Hepatocyte (in vitro differentiated cells): ENCODE data around the gene CEP95. TPM values are rescaled to one million over a fixed set of nuclear protein-coding genes. Genes with fewer than 3 reads are reported as not detected.
A peak's percentile ranks its signal among the peaks of the same experiment; 100 is the strongest.

Source experiments
- DNase-seq: peaks from one replicate; pipeline ENCODE4 v3.0.0-alpha.2; 2016; ENCODE audit warnings: low spot score
- H2AFZ ChIP-seq: fragments of 200-600 bp; sonication (generic); 2 replicates; pipeline ENCODE4 v1.6.0; 2016; ENCODE audit warnings: antibody characterized with exemption, mild to moderate bottlenecking
- H3K27ac ChIP-seq: fragments of 200-600 bp; sonication (generic); 2 replicates; pipeline ENCODE4 v1.5.1; 2016; ENCODE audit warnings: mild to moderate bottlenecking
- H3K27me3 ChIP-seq: fragments of 200-600 bp; sonication (generic); 2 replicates; pipeline ENCODE4 v1.6.1; 2016
- H3K36me3 ChIP-seq: fragments of 200-600 bp; sonication (generic); replicated peaks from 2 replicates; pipeline ENCODE4 v1.5.1; 2016; ENCODE audit warnings: low read depth; ENCODE audit not compliant: insufficient read depth
- H3K4me1 ChIP-seq: fragments of 200-600 bp; sonication (generic); 2 replicates; pipeline ENCODE4 v1.5.1; 2016; ENCODE audit warnings: mild to moderate bottlenecking, moderate library complexity; ENCODE audit not compliant: insufficient read depth
- H3K4me2 ChIP-seq: fragments of 200-600 bp; sonication (generic); 2 replicates; pipeline ENCODE4 v1.6.0; 2016
- H3K4me3 ChIP-seq: fragments of 200-600 bp; sonication (generic); 2 replicates; pipeline ENCODE4 v1.5.1; 2016; ENCODE audit warnings: mild to moderate bottlenecking
- H3K79me2 ChIP-seq: fragments of 200-600 bp; sonication (generic); 2 replicates; pipeline ENCODE4 v1.6.0; 2017; ENCODE audit warnings: mild to moderate bottlenecking
- H3K9me2 ChIP-seq: fragments of 200-600 bp; sonication (generic); replicated peaks from 2 replicates; pipeline ENCODE4 v1.6.0; 2017; ENCODE audit warnings: mild to moderate bottlenecking; ENCODE audit not compliant: insufficient read depth
- H3K9me3 ChIP-seq: fragments of 200-600 bp; sonication (generic); 2 replicates; pipeline ENCODE4 v1.5.1; 2016; ENCODE audit warnings: low read depth, mild to moderate bottlenecking
- H4K20me1 ChIP-seq: fragments of 200-600 bp; sonication (generic); 2 replicates; pipeline ENCODE4 v1.6.0; 2016; ENCODE audit warnings: mild to moderate bottlenecking; ENCODE audit not compliant: insufficient read depth, poor library complexity, severe bottlenecking
- EZH2 ChIP-seq: fragments of 200-600 bp; sonication (generic); IDR thresholded peaks from 2 replicates; pipeline ENCODE4 v1.6.1; 2016; ENCODE audit warnings: antibody characterized with exemption, mild to moderate bottlenecking, borderline replicate concordance
- EZH2phosphoT487 ChIP-seq: fragments of 200-600 bp; sonication (generic); IDR thresholded peaks from one replicate; pipeline ENCODE4 v1.6.1; 2018; ENCODE audit warnings: antibody characterized with exemption, mild to moderate bottlenecking, low read depth, moderate library complexity; ENCODE audit not compliant: unreplicated experiment, severe bottlenecking
- WGBS: methylation state at CpG from one replicate; pipeline ENCODE4 v1.1.6; 2016; ENCODE audit warnings: low lambda C conversion rate; ENCODE audit errors: missing lambda C conversion rate; 5-methylcytosine and 5-hydroxymethylcytosine counted together
- polyA plus RNA-seq: library from polyadenylated mRNA; unstranded; fragments of >200 nt; fragmentation: Nextera tagmentation; extraction: Ambion mirVana; gene quantifications from 2 replicates; pipeline ENCODE4 v1.2.1, GENCODE V29; 2016
- total RNA-seq: library from RNA; depleted of rRNA; stranded (reverse); fragments of >200 nt; gene quantifications from 2 replicates; pipeline ENCODE4 v1.2.3, GENCODE V29; 2014
- TF ChIP-seq, protein P1 (sequence below): fragments of 200-600 bp; sonication (generic); IDR thresholded peaks from 2 replicates; pipeline ENCODE4 v1.5.1; 2016; ENCODE audit warnings: antibody characterized with exemption, mild to moderate bottlenecking; ENCODE audit not compliant: poor library complexity

CEP95 gene
- total and polyA plus RNA-seq, 2 experiments from 2014 or later, result 25.8 to 42.8 TPM

DNA sequence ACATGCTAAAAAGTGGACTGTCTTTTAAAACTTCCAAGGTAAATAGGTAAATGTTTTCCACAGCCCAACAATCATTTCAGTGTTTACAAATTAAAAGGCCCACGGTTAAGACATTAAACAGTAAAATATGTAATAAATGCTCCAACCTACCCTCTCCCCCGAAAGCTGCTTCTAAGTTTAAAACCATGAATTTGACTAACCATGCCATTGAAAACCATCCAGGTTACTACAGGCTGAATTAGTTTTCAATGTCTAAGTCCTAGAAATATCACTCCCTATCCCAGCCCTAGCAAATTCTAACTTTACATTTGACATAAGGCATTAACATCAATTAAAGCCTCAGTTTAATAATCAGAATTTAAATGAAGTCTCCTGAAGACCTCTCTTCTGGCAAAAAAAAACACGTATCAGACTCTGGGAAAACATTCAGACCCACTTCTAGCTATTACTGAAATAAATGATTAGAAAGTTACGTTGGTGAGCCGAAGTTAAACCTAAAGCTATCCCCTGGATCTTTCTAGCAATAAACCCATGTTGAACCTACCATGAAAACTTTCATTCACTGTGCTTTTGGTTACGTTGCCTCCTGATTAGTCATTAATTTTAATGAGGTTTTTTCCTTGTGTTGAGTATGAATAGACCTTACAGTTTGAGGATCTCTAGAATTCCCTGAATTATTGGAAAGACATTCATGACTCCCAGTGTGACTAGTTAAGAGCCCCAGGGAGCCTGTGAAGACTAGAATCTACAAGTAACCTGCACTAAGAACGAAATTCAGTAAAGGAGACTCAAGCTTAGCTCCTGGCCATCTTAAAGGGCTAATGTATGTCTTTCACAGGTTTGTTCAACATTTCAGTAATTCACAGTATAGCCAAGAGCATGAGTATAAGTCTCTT is 8.2 kb upstream of the CEP95 start:
- H3K27me3 ChIP-seq, result no peaks in the 10 kb centered on the region
- no peak overlapping the region for H2AFZ ChIP-seq
- peaks cover 30% of the 10 kb centered on the region for H3K4me1 ChIP-seq
- peaks cover 13% of the 10 kb centered on the region for H3K36me3 ChIP-seq
- peaks cover 56% of the 10 kb centered on the region for H4K20me1 ChIP-seq
- TF ChIP-seq, protein P1, sequence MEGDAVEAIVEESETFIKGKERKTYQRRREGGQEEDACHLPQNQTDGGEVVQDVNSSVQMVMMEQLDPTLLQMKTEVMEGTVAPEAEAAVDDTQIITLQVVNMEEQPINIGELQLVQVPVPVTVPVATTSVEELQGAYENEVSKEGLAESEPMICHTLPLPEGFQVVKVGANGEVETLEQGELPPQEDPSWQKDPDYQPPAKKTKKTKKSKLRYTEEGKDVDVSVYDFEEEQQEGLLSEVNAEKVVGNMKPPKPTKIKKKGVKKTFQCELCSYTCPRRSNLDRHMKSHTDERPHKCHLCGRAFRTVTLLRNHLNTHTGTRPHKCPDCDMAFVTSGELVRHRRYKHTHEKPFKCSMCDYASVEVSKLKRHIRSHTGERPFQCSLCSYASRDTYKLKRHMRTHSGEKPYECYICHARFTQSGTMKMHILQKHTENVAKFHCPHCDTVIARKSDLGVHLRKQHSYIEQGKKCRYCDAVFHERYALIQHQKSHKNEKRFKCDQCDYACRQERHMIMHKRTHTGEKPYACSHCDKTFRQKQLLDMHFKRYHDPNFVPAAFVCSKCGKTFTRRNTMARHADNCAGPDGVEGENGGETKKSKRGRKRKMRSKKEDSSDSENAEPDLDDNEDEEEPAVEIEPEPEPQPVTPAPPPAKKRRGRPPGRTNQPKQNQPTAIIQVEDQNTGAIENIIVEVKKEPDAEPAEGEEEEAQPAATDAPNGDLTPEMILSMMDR, result no peak
- no peak for TF ChIP-seq EZH2
- TF ChIP-seq EZH2phosphoT487, result no peak
- H3K4me3 ChIP-seq, result no peak overlapping the region
- H3K27ac ChIP-seq, result peak overlapping the region; percentile 93
- peak overlapping the region; percentile 80 for H3K4me2 ChIP-seq
- DNase-seq, result no peak
- no peaks in the 10 kb centered on the region for H3K9me2 ChIP-seq
- no peaks in the 10 kb centered on the region for H3K9me3 ChIP-seq
- 80% methylated on average over 7 of the region's 7 CpGs for WGBS
- peaks cover 73% of the 10 kb centered on the region for H3K79me2 ChIP-seq

DNA sequence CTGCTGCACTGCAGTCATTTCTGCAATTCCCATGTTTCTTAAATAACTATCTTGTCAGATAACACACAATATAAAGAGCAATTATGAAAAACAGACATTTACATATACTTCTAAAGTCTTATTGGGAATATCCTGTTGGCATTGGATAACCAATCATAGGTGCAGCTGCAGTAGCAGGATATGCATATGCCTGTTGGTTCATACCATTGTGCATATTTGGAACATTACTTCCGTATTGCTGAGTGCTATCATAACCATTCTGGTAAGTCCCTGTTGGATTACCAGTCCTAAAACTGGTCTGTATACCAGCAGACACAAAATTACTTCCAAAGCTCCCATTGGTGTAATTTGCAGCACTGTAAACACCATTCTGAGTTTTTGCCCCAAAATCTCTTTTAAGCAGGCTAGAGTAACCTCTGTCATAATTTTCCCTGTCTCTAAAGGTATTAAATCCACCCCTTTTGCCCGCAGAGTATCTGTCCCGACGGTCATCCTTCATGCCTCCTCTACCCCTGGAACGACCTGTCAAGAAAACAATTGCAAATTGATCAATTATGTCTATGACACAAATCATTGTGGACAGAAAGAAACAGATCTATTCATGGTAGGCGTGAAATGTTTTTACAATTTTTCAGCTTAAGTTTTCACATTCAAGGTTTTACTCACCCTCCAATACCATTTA is 6.8 kb upstream of the CEP95 start:
- Histone ChIP-seq H3K27me3 (no peaks in the 10 kb centered on the region), H3K4me3 (no peak overlapping the region), H4K20me1 (peaks cover 70% of the 10 kb centered on the region), H3K79me2 (peaks cover 73% of the 10 kb centered on the region), H2AFZ (no peak overlapping the region), H3K4me1 (peaks cover 36% of the 10 kb centered on the region), H3K36me3 (peaks cover 13% of the 10 kb centered on the region), H3K27ac (no peak overlapping the region), H3K9me3 (no peaks in the 10 kb centered on the region), H3K4me2 (no peak overlapping the region), H3K9me2 (no peaks in the 10 kb centered on the region)
- 90% methylated on average over 6 of the region's 6 CpGs for WGBS
- TF ChIP-seq, protein P1, result no peak
- TF ChIP-seq EZH2 (no peak), EZH2phosphoT487 (no peak)
- DNase-seq, result no peak

GRCh38 chr17:64500487-64500859 is 6.3 kb upstream of the CEP95 start:
- no peak for DNase-seq
- 89% methylated on average over 8 of the region's 8 CpGs for WGBS
- Histone ChIP-seq H3K4me3 (no peak overlapping the region), H3K36me3 (peaks cover 13% of the 10 kb centered on the region), H3K9me2 (no peaks in the 10 kb centered on the region), H2AFZ (no peak overlapping the region), H3K79me2 (peaks cover 71% of the 10 kb centered on the region), H3K27ac (no peak overlapping the region), H4K20me1 (peaks cover 72% of the 10 kb centered on the region), H3K9me3 (no peaks in the 10 kb centered on the region), H3K4me2 (no peak overlapping the region), H3K27me3 (no peaks in the 10 kb centered on the region), H3K4me1 (peaks cover 34% of the 10 kb centered on the region)
- TF ChIP-seq EZH2phosphoT487, result no peak
- no peak for TF ChIP-seq EZH2
